Peyer's patch (tissue), 4 donors: ENCODE results near the gene NRF1. TPM values are rescaled to one million over a fixed set of nuclear protein-coding genes. Genes with fewer than 3 reads are reported as not detected.

Experiments
- DNase-seq, 3 donors: peaks; one replicate each; pipeline ENCODE4 v3.0.0-alpha.2; 2017 to 2019
- H3K27ac ChIP-seq, 4 donors: fragments of 200-600 bp; sonication (generic); one replicate each; pipeline ENCODE4 v1.5.1; 2016 to 2019
- H3K27me3 ChIP-seq, 2 donors: fragments of 200-600 bp; sonication (generic); one replicate each; pipeline ENCODE4 v1.5.1; 2019
- H3K36me3 ChIP-seq, 3 donors: fragments of 200-600 bp; sonication (generic); one replicate each; pipeline ENCODE4 v1.5.1; 2016 to 2019
- H3K4me1 ChIP-seq, 4 donors: fragments of 200-600 bp; sonication (generic); one replicate each; pipeline ENCODE4 v1.5.1; 2016 to 2019
- H3K4me3 ChIP-seq, 4 donors: fragments of 200-600 bp; sonication (generic); 1 replicate in 3 of 4; 2 replicates in 1 of 4; pipeline ENCODE4 v1.5.1; 2016 to 2019; ENCODE audit warnings: mild to moderate bottlenecking in 1 of 4
- H3K9me3 ChIP-seq, 4 donors: fragments of 200-600 bp; sonication (generic); one replicate each; pipeline ENCODE4 v1.5.1; 2016 to 2019; ENCODE audit warnings: mild to moderate bottlenecking in 1 of 4
- CTCF ChIP-seq, 6 experiments: fragments of 450-650 bp in 4 of 6; fragments of 200-600 bp in 2 of 6; sonication (generic) in 1 of 6; IDR thresholded peaks; one replicate each; pipeline ENCODE4 v1.5.1; 2017 to 2019; ENCODE audit warnings: antibody characterized with exemption in 6 of 6, mild to moderate bottlenecking in 3 of 6, moderate library complexity in 1 of 6
- POLR2A ChIP-seq, 2 donors: fragments of 450-650 bp; IDR thresholded peaks; one replicate each; pipeline ENCODE4 v1.5.1; 2017; ENCODE audit warnings: antibody characterized with exemption in 2 of 2, mild to moderate bottlenecking in 2 of 2, moderate library complexity in 2 of 2
- total RNA-seq, 4 donors: library from RNA; depleted of rRNA; stranded (reverse); fragments of >200 nt; gene quantifications; one replicate each; pipeline ENCODE4 v1.1.0, GENCODE V29; 2016

NRF1 gene
- total RNA-seq, 4 donors from 2014 or later: 11.2 to 27.2 (median 16.5) TPM

- peak in 1 of 3 donors; percentile 21 for DNase-seq
- Histone ChIP-seq H3K4me1 (no peaks in the 10 kb centered on the region), H3K4me3 (no peak overlapping the region), H3K27me3 (no peaks in the 10 kb centered on the region), H3K36me3 (no peaks in the 10 kb centered on the region), H3K9me3 (no peaks in the 10 kb centered on the region), H3K27ac (no peak overlapping the region)
- TF ChIP-seq POLR2A (IDR thresholded peaks at IDR 0.05) (no peak), CTCF (IDR thresholded peaks at IDR 0.05) (no peak)
Observed at GRCh38 chr7:129796186-129796775, 184.8 kb downstream of the NRF1 start.

- no peak for TF ChIP-seq POLR2A (IDR thresholded peaks at IDR 0.05)
- TF ChIP-seq CTCF (IDR thresholded peaks at IDR 0.05): no peak
- DNase-seq: peak in 1 of 3 donors; percentile 16
- no peaks in the 10 kb centered on the region for H3K27me3 ChIP-seq
- H3K36me3 ChIP-seq: no peaks in the 10 kb centered on the region
- H3K27ac ChIP-seq: no peak overlapping the region
- H3K4me1 ChIP-seq: no peaks in the 10 kb centered on the region
- no peaks in the 10 kb centered on the region for H3K9me3 ChIP-seq
- H3K4me3 ChIP-seq: no peak overlapping the region
Observed at GRCh38 chr7:129797214-129797789, 185.8 kb downstream of the NRF1 start.

- H3K4me3 ChIP-seq: no peak overlapping the region
- no peak overlapping the region for H3K27ac ChIP-seq
- no peaks in the 10 kb centered on the region for H3K36me3 ChIP-seq
- H3K27me3 ChIP-seq: no peaks in the 10 kb centered on the region
- no peak for TF ChIP-seq CTCF (IDR thresholded peaks at IDR 0.05)
- no peak for TF ChIP-seq POLR2A (IDR thresholded peaks at IDR 0.05)
- H3K9me3 ChIP-seq: no peaks in the 10 kb centered on the region
- DNase-seq: no peak
- no peaks in the 10 kb centered on the region for H3K4me1 ChIP-seq
Observed at GRCh38 chr7:129798616-129799349, 187.3 kb downstream of the NRF1 start.

GRCh38 chr7:129799350-129799955 lies 187.9 kb downstream of the NRF1 start:
- no peaks in the 10 kb centered on the region for H3K4me1 ChIP-seq
- DNase-seq: no peak
- H3K36me3 ChIP-seq: no peaks in the 10 kb centered on the region
- no peaks in the 10 kb centered on the region for H3K27me3 ChIP-seq
- H3K27ac ChIP-seq: no peak overlapping the region
- no peaks in the 10 kb centered on the region for H3K9me3 ChIP-seq
- TF ChIP-seq CTCF (IDR thresholded peaks at IDR 0.05) (no peak), POLR2A (IDR thresholded peaks at IDR 0.05) (no peak)
- H3K4me3 ChIP-seq: no peak overlapping the region

- H3K4me3 ChIP-seq: no peak overlapping the region
- TF ChIP-seq CTCF (IDR thresholded peaks at IDR 0.05) (no peak), POLR2A (IDR thresholded peaks at IDR 0.05) (no peak)
- no peak overlapping the region for H3K27ac ChIP-seq
- no peaks in the 10 kb centered on the region for H3K4me1 ChIP-seq
- no peaks in the 10 kb centered on the region for H3K9me3 ChIP-seq
- H3K36me3 ChIP-seq: no peaks in the 10 kb centered on the region
- no peaks in the 10 kb centered on the region for H3K27me3 ChIP-seq
- no peak for DNase-seq
Observed at GRCh38 chr7:129800901-129801300, 189.4 kb downstream of the NRF1 start.
